ENCODE data around the gene OR4D2. TPM values are rescaled to one million over a fixed set of nuclear protein-coding genes. Genes with fewer than 3 reads are reported as not detected.
"Not testable (repeated sequence)": the region's sequence is repeated elsewhere in the genome, so short reads cannot be mapped to it uniquely, and the experiment has no call there.

OR4D2 gene
- not detected in 2 replicates for total RNA-seq (2014; rRNA removed; shearing (Covaris generic))
- polyA plus RNA-seq (2015; cell fraction: cytosol; rRNA removed), result not detected in 2 replicates
- polyA plus RNA-seq (2015; cell fraction: nucleus; rRNA removed), result not detected in 2 replicates

DNA sequence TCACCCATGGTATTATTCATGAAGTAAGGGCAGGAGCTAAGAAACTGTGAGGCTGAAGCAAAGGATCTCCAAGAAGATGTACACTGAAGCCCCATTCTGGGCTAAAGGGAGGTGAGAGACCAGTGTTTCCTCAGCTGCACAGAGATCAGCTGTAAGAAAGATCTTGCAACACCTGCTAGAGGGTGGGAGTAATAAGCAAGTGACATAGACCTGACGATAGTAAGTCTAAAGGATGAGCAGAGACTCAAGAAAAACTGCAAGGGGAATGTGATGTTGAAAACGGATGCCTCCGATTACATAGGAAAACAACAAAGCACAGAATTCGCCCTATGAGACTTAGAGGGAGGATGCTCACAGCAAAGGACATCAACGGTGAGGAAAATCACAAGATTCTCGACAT lies at the start of gene OR4D2:
Gene OR4D2 (plus strand): TSS at position 301 of the 400 bp plus-strand sequence. CDS start 2,674 bp downstream, outside the sequence.
- DNase-seq (ENCODE audit: low read depth, low spot score), result no peak
- in situ Hi-C loops (cut with HindIII; ENCODE audit: low pct_unique_long_range_greater_than_20kb, low sequenced_read_pairs), result no loop called here

DNA sequence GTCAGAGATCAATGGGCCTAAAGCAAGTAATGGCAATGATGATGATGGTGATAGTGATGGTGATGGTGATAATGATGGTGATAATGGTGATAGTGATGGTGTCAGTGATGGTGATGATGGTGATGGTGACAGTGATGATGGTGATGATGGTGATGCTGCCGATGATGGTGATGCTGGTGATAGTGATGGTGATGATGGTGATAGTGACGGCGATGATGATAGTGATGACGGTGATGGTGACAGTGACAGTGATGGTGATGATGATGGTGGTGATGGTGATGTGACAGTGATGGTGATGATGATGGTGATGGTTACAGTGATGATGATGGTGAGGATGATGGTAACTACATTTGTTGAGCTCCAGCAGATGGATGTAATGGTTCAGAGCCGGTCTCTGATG lies 49.4 kb upstream of the OR4D2 start:
- in situ Hi-C loops (cut with HindIII; ENCODE audit: low pct_unique_long_range_greater_than_20kb, low sequenced_read_pairs), result no loop called here
- no peak for DNase-seq (ENCODE audit: low read depth, low spot score)

DNA sequence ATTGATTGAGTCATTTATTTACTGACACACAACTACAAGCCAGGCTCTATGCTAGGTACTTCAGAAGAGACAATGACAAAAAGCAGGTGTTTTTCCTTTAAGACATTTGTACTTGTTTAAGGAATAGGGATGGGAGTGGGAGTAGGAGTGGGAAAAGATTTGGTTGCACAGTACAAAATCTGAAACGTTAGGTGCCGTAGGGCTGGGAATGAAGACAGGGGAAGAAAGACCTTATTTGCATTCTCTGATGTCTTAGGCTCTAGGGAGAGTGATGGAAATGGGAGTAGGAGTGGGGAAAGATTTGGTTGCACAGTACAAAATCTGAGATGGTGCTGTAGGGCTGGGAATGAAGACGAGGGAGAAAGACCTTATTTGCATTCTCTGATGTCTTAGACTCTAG lies 47.3 kb upstream of the OR4D2 start:
- in situ Hi-C loops (cut with HindIII; ENCODE audit: low pct_unique_long_range_greater_than_20kb, low sequenced_read_pairs), result no loop called here
- no peak for DNase-seq (ENCODE audit: low read depth, low spot score)

DNA sequence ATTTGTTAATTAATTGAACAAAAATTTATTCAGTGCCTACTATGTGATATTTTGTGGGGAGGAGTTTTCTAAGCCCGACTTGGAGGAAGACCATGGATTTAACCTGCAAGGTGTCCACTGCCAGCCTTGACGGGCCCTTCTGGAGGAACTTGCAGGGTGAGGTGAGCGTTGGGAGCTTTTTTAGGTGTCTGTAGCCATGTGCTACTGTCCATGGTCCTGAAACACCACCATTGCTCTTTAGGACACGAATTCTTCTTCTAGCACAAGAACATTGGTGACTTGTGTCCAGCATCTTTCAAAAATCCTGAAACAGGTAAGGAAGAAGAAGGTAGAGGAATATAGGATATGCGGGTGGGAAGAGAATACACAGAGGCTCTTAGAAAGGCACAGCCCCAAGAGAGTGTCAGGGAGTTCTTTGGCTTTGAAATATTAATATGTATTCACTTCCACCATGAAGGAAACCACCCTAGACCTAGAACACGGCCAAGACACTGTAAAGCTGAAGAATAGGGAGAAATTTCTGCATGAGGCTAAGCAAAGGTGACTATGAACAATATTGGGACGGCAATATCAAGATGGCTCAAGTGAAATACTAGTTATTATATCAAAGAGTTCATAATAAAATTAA lies 46.5 kb upstream of the OR4D2 start:
- in situ Hi-C loops (cut with HindIII; ENCODE audit: low pct_unique_long_range_greater_than_20kb, low sequenced_read_pairs), result no loop called here
- peak; percentile 64 for DNase-seq (ENCODE audit: low read depth, low spot score)

DNA sequence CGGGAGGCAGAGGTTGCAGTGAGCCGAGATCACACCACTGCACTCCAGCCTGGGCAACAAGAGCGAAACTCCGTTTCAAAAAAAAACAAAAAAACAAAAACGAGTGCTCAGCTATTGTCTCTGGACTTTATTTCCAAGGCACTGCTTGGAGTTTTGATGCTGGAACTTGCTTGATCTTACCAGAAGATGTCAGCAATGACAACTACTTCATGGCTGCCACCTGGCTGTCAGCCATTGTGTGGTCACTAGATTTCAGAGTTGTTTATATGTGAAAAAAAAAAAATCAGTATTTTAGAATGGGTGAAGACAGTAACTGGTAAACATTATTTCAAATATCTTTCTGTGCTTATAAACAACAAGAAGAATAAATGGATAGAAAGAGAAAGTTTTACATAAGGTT lies 44.9 kb upstream of the OR4D2 start:
- in situ Hi-C loops (cut with HindIII; ENCODE audit: low pct_unique_long_range_greater_than_20kb, low sequenced_read_pairs), result no loop called here
- DNase-seq (ENCODE audit: low read depth, low spot score), result peak; percentile 75

DNA sequence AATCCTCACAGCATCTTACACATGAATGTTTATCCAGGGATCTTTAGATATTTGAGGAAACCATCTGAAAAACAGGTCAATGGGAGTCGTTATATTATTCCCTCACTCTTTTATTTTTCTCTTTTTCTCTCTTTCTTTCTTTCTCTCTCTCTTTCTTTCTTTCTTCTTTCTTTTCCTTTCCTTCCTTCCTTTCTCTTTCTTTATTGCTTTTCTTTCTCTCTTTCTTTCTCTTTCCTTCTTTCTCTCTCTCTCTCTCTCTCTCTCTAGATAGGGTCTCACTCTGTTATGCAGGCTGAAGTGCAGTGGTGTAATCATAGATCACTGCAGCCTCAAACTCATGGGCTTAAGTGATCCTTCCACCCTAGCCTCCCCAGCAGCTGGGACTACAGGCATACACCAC lies 38.9 kb upstream of the OR4D2 start:
- no peak for DNase-seq (ENCODE audit: low read depth, low spot score)

DNA sequence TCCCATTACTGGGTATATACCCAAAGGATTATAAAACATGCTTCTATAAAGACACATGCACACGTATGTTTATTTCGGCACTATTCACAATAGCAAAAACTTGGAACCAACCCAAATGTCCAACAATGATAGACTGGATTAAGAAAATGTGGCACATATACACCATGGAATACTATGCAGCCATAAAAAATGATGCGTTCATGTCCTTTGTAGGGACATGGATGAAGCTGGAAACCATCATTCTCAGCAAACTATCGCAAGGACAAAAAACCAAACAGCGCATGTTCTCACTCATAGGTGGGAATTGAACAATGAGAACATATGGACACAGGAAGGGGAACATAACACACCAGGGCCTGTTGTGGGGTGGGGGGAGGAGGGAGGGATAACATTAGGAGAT lies 34.1 kb upstream of the OR4D2 start:
- in situ Hi-C loops (cut with HindIII; ENCODE audit: low pct_unique_long_range_greater_than_20kb, low sequenced_read_pairs); DNase-seq (ENCODE audit: low read depth, low spot score): not testable (repeated sequence)

More for the DNA sequence above, 38.9 kb upstream of the OR4D2 start:
- in situ Hi-C loops (cut with HindIII; ENCODE audit: low pct_unique_long_range_greater_than_20kb, low sequenced_read_pairs), result no loop called here

DNA sequence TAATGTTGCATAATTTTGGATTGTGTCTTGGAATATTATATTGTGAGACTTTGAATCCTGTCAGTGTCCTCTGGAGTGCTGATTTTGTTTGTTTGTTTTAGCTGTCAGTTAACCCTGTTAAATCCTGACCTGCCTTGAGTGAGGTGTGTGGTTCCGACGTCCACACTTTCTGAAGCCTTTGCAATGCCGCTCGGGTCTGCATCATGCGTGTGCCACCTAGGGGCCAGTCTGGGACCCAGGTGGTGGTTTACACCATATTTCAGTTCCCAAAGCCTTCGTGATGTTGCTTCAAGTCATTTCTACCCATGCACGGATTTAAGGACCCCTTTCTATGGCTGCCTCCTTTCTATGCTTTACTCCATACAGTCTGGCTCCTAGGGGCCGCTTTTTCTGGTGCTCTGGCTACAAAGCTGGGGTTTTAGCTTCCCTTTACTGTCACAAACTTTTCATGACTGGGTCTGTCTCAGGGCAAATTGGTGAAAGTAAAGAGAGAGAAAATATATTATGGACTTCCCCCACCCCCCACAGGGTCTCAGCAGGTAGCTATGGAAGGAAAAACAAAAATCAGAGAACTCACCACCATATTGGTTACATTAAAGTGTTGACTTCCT lies 30.0 kb upstream of the OR4D2 start:
- DNase-seq (ENCODE audit: low read depth, low spot score), result peak; percentile 43

DNA sequence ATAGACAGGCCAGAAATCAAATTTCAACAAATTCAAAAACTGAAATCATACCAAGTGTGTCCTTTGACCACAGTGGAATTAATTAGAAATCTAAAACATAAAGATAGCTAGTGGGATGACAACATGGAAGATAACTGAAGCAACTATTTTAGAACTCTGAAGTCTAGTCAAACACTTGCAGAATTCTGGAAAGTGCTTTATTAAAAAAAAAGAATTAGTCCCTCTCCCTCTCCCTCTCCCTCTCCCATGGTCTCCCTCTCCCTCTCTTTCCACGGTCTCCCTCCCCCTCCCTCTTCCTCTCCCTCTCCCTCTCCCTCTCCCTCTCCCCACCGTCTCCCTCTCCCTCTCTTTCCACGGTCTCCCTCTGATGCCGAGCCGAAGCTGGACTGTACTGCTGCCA lies 25.3 kb upstream of the OR4D2 start:
- in situ Hi-C loops (cut with HindIII; ENCODE audit: low pct_unique_long_range_greater_than_20kb, low sequenced_read_pairs), result no loop called here
- DNase-seq (ENCODE audit: low read depth, low spot score), result no peak

More for the DNA sequence above, 30.0 kb upstream of the OR4D2 start:
- in situ Hi-C loops (cut with HindIII; ENCODE audit: low pct_unique_long_range_greater_than_20kb, low sequenced_read_pairs), result no loop called here

DNA sequence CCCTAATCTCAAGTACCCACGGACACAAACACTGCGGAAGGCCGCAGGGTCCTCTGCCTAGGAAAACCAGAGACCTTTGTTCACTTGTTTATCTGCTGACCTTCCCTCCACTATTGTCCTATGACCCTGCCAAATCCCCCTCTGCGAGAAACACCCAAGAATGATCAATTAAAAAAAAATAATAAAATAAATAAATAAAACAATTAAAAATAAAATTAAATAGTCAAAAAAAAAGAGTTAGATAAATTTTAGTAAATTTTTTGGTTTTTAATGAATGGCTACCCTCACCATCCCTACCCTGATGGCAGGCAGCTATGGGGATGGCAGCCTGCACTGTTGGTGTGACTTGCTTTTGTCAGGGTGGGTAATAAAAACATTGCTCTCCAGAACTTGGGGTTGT lies 23.4 kb upstream of the OR4D2 start:
- in situ Hi-C loops (cut with HindIII; ENCODE audit: low pct_unique_long_range_greater_than_20kb, low sequenced_read_pairs); DNase-seq (ENCODE audit: low read depth, low spot score): not testable (repeated sequence)

DNA sequence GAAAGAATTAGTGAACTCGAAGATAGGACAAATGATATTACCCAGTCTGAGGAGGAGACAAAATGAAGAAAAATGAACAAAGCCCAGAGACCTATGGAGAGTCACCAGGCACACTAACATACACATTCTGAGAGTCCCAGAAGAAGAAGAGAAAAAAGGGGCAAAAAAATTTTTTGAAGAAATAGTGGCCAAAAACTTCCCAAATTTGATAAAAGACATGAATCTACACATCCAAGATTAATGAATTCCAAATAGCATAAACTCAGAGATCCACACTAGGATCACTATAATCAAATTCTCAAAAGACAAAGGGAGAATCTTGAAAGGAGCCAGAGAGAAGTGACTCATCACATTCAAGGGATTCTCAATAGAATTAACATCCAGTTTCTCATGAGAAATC lies 22.0 kb upstream of the OR4D2 start:
- DNase-seq (ENCODE audit: low read depth, low spot score), result no peak

DNA sequence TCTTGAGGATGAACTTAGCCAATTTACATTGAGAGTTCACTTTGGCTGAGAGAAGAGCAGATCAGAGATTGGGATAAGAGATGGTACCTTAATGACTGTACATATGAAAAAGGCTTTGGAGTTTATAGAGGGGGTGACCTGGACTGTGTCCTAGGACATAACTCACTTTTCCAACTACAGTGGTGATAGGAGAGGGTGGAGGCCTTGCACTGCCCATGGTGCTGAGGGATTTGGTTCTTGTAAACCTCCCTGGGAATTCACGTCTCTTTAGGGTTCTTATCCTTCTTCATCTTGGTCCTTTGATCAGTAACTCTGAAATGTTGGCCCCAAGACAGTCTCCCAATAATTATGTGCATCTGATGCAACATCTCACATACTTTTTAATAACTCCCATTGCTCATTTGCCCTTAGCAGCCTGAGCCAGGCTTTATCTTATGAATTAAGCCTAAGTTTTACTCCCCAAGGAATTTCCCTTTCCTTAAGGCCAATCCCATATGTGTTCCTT lies 18.8 kb upstream of the OR4D2 start, which contains the start of gene OR4D1:
Gene OR4D1 (plus strand): TSS at position 455 of the 505 bp plus-strand sequence. CDS start 6,770 bp downstream, outside the sequence.
- in situ Hi-C loops (cut with HindIII; ENCODE audit: low pct_unique_long_range_greater_than_20kb, low sequenced_read_pairs), result no loop called here
- no peak for DNase-seq (ENCODE audit: low read depth, low spot score)

More for the DNA sequence above, 22.0 kb upstream of the OR4D2 start:
- in situ Hi-C loops (cut with HindIII; ENCODE audit: low pct_unique_long_range_greater_than_20kb, low sequenced_read_pairs), result no loop called here

DNA sequence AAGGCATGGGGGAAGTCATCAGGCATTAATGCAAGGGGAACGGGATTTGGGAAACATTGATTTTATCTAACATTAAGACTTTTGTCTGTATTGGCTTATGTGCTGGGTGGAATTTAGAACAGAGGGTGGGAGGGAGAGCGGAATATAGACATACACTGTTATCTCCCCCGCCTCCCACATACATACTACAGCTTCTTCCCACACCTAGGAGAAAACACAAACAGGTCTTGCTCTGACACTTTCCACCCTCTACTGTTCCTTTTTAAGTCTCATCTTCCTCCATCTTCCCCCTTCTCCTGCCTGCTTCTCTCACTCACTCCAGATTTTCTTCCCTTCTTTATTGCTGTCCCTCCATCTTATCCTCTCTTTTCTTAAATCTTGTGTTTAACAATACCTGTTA lies 18.2 kb upstream of the OR4D2 start:
- DNase-seq (ENCODE audit: low read depth, low spot score), result no peak
- in situ Hi-C loops (cut with HindIII; ENCODE audit: low pct_unique_long_range_greater_than_20kb, low sequenced_read_pairs), result no loop called here

DNA sequence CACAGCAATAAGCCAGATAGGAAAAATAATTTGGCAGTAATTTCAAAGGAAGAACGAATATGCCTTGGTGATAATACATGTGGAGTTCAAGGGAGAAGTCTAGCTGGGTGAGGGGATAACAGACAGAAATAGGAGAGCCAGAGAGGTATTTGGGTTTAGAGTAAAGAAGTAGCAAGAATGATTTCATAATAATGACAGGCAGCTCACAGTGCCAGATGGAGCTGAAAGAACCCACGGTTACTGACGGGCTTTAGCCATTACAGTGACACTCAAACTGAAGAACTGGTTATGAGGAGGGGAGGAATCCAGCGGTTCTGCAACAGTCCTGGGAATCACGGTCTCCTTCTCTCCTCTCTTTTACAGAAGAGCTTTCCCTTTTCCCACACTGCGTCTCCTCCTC lies 16.4 kb upstream of the OR4D2 start:
- in situ Hi-C loops (cut with HindIII; ENCODE audit: low pct_unique_long_range_greater_than_20kb, low sequenced_read_pairs), result no loop called here

DNA sequence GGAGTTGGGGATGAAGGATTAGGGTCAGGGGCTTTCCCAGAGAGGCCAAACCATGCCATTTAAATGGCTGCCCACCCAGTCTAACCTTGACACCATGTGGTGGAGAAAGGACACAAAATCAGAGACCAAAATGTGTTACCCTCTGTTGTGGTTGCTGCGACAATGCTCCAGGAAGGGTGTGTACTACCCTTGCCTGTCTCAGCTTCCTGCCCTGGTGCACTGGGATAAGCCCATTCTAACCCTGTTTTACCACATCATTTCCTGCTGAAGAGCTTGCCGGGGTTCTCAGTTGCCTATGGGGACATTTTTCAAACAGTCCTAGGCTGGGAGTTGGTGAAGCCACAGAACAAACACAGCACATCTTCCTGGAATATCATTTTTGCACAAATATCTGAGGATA lies 13.7 kb upstream of the OR4D2 start:
- in situ Hi-C loops (cut with HindIII; ENCODE audit: low pct_unique_long_range_greater_than_20kb, low sequenced_read_pairs), result no loop called here
- no peak for DNase-seq (ENCODE audit: low read depth, low spot score)

More for the DNA sequence above, 16.4 kb upstream of the OR4D2 start:
- no peak for DNase-seq (ENCODE audit: low read depth, low spot score)

DNA sequence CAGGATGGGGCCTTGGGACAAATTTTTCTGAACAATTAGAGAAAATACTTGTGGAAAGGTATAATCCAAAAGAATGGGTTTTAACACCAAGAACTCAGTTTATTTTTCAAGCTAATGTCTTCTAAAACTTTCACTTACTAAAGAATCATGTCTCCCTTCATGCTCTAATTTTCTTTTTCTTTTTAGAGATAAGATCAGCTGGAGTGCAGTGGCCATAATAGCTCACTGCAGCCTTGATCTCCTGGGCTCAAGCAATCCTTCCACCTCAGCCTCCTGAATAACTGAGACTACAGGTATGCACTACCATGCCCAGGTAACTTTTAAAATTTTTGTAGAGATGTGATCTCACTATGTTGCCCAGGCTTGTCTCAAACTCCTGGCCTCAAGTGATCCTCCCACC lies 13.1 kb upstream of the OR4D2 start:
- no peak for DNase-seq (ENCODE audit: low read depth, low spot score)
- in situ Hi-C loops (cut with HindIII; ENCODE audit: low pct_unique_long_range_greater_than_20kb, low sequenced_read_pairs), result no loop called here

DNA sequence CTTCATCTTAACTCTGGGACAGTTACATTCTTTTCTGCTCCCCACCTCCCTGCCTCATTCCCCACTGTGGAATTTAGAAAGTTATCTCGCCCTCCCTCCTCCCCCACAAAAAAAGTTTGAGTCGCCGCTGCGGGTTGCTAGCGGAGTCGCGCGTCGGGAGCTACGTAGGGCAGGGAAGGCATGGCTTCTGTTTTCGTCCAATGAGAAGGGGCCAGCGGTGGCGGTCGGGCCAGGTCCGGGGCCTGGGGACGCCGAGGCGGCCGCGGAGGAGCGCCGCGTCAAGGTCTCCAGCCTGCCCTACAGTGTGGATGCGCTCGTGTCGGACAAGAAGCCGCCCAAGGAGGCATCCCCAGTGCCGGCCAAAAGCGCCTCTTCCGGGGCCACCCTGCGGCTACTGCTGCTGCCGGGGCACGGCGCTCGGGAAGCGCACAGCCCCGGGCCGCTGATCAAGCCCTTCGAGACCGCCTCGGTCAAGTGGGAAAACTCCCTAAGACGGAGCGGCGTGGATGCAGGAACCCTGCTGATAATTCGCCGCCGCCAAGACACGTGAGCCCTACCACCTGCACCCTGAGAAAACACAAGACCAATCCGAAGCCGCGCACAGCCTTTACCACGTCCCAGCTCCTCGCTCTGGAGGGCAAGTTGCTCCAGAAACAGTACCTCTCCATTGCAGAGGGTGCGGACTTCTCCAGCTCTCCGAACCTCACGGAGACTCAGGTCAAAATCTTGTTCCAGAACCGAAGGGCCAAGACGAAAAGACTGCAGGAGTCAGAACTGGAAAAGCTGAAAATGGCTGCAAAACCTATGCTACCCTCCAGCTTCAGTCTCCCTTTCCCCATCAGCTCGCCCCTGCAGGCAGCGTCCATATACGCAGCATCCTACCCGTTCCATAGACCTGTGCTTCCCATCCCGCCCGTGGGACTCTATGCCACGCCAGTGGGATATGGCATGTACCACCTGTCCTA lies 9.7 kb upstream of the OR4D2 start:
- peak; percentile 31 for DNase-seq (ENCODE audit: low read depth, low spot score)
- in situ Hi-C loops (cut with HindIII; ENCODE audit: low pct_unique_long_range_greater_than_20kb, low sequenced_read_pairs), result no loop called here

DNA sequence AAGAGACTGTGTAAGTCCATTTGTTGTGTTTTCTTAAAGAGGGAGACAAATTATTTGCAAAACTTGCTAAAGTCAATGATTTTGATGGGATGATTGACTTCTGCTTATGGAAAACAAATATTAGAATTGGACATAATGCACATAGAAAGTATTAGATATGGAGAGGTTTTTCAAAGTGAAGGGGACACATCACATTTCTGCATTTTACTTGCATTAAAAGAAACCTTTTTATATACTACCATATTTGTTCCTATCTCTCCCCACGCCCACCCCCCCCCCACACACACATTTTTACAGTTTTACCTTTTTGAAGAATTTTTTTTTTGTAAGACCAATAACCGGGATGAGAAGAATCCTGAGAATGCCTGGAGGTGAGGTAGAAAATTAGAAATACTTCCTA lies 8.6 kb upstream of the OR4D2 start:
- in situ Hi-C loops (cut with HindIII; ENCODE audit: low pct_unique_long_range_greater_than_20kb, low sequenced_read_pairs), result no loop called here
- DNase-seq (ENCODE audit: low read depth, low spot score), result no peak

All from SK-MEL-5 (cell line).